Astrocyte of the hippocampus (primary cell): ENCODE results near the gene MAP3K9.
"Not testable (repeated sequence)": the region's sequence is repeated elsewhere in the genome, so short reads cannot be mapped to it uniquely, and the experiment has no call there.

Experiments used
- DNase-seq: peaks from one replicate; pipeline ENCODE4 v3.0.0; 2011; ENCODE audit warnings: low read depth, low spot score

Gene MAP3K9

DNA sequence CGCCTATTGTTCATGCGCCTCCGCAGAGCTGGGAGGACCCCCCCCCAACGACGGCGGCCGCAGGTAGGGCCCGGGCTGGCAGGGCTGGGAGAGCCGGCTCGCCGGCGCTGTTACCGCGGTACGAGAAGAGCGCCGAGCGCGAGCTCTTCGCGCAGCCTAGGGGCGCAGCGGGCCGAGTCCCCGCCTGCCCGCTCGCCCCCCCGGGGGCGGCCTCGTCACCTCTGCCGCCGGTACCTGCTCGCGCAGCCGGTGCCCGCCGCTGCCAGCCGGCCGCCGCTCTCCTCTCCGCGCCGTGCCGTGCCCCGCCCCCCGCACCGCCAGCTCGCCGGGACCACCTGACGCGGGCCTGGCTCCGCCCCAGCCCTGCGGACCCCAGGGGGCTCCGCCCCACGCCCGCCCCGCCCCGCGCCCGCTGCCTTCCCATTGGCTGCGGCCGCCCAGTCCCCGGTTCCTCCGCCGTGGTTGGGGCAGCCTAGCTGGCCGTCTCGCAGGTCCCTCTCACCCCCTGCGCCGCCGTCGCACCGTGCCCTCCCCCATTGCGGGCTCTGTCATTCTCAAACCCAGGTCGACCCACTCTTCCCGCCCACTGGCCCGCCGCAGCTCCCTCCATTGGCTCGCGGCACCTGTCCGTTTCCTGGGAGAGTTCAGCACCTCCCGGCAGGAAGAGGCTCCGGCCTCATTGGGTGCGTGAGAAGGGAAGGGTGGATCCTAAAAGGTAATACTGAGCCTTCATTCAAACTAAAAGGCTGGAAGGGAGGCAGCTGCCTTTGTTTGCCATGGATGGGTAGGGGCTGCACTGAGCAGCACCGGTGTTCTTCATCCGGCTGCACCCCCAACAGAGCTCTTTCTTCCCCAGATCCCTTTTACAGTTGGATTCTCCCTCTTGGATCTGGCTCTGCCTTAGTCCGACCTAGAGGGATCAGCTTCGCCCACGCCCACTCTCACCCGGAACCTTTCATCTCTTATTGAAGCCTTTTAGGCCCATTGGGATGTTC lies at the start of gene MAP3K9:
TSS of gene MAP3K9 (minus strand) at position 289 of the 995 bp plus-strand sequence. CDS start 342 bp downstream, outside the sequence.
- peak; percentile 99 for DNase-seq

- DNase-seq, result no peak
Observed at GRCh38 chr14:70858641-70859040, 49.3 kb upstream of the MAP3K9 start.

- DNase-seq, result peak; percentile 2
Observed at GRCh38 chr14:70857496-70857890, 48.2 kb upstream of the MAP3K9 start.

GRCh38 chr14:70856851-70857495 lies 47.7 kb upstream of the MAP3K9 start:
- DNase-seq, result peak; percentile 70

GRCh38 chr14:70855486-70855885 lies 46.2 kb upstream of the MAP3K9 start:
- DNase-seq, result no peak

GRCh38 chr14:70853658-70854057 lies 44.3 kb upstream of the MAP3K9 start:
- DNase-seq, result not testable (repeated sequence)

- DNase-seq, result no peak
Observed at GRCh38 chr14:70847406-70848090, 38.2 kb upstream of the MAP3K9 start.

DNA sequence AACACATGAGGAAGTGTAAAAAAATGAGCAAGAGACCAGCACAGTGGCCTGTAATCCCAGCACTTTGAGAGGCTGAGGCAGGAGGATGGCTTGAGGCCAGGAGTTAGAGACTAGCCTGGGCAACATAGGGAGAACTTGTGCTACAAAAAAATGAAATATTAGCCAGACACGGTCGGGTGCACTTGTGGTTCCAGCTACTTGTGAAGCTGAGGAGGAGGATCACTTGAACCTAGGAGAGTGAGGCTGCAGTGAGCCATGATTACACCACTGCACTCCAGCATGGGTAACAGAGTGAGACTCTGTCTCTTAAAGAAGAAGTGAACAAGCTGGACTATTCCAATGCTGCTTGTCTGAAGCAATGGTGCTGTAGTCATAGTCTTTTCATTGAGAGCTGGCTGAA lies 36.3 kb upstream of the MAP3K9 start:
- no peak for DNase-seq

DNA sequence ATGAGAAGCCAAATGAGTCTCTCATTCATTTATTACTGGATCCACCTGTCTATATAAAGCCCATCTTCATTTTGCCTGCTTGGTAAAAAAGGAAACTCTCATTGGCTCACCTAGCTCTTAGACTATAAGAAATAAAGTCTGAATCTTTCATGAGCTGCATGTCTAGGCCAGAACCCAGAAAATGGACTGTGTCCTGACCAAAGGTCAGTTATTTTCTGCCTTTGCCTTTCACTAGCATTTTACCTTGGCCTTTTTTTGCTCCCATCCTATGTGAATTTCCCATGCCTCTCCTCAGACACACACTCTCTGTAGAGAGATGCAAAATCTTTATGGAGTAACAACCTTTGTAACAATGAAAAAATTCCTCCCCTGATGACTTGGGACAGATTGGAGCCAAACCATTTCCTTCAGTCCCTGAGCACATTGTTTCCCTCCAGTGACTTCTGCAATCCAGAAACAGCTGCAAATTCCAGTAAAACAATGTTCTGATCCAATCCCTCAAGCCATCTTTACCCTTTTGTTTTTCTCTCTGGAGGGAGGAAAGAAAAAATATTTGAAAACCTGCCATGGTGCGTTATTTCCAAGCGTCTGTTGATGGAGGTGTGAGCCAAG lies 33.6 kb upstream of the MAP3K9 start:
- DNase-seq, result no peak

GRCh38 chr14:70838076-70838475 lies 28.8 kb upstream of the MAP3K9 start:
- no peak for DNase-seq

DNA sequence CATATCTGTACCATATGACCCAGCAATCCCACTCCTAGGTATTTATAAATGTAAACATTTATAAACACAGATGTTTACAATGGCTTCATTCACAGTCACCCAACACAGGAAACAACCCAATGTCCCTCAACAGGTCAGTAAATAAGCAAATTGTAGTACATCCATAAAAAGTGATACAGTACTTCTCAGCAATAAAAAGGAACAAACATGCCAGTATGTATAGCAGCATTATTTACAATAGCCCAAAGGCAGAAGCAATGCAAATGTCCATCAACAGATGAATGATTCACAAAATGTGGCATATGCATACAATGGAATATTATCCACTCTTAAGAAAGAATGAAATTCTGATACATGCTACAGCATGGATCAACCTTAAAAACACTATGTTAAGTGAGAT lies 27.6 kb upstream of the MAP3K9 start:
- DNase-seq, result no peak

DNA sequence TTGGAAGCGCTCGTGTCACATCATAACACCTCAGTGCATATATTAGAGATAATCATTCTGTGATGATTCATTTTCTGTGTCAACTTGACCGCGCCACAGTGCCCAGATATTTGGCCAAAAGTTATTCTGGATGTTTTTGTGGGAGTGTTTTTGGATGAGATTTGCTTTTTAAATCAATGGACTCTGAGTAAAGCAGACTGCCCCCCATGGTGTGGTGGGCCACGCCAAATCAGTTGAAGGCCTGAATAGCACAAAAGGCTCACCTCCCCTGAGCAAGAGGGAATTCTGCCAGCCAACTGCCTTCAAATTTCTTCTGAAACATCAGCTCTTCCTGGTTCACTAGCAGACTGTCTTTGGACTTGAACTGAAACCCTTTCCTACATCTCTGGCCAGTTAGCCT lies 24.6 kb upstream of the MAP3K9 start:
- DNase-seq, result no peak

DNA sequence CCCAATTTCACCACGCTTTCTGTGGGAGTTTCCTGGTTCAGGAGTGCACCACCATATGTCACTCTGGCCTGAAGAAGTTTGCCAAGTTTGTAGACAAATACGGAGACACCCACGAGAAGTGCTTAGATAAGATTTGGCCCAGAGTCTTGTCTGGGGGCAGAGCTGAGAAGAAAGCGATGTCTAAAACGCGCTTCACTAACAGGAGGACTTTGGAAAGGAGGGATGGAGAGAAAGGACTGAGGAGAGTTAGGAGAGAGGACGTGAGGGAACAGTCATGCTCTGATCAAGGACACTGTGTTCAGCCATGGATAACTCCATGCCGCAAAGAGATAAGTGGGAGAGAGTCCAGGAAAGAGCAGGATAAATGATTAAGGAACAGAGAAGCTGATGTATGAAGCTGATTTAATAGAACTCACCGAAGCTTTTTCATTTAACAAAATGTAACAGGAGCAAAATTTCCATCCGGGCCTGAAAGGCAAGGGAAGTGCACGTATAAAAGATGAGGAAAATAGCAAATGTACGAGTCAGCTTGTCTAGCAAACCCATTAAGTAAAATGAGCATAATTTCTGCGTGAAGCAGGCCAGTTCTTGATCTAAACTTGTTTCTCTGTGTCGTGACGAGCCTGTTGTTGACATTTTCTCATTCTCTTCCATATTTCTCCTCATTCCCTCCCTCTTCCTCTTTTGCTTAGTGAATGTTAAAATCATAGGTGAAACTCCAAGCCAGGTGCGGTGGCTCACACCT lies 23.4 kb upstream of the MAP3K9 start:
- DNase-seq, result peak; percentile 28

- no peak for DNase-seq
Observed at GRCh38 chr14:70830998-70831781, 21.9 kb upstream of the MAP3K9 start.

DNA sequence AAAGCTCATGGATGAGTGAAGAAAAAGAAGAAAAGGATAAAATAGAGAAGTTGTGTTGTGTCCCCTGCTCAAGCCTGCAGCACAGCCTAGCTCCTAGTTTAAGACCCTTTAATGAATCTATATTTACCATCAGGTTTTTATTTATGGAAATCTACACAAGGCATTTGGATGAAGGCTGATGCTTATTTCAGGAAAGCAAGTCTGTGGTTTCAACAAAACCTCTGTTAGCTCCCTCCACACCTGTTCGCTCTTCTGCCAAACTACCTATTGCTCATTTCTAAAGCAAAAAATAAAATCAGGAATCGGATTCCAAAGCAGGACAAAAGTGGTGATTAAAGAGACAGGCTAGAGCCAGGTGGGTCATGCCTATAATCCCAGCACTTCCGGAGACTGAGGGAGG lies 18.9 kb upstream of the MAP3K9 start:
- DNase-seq, result no peak

DNA sequence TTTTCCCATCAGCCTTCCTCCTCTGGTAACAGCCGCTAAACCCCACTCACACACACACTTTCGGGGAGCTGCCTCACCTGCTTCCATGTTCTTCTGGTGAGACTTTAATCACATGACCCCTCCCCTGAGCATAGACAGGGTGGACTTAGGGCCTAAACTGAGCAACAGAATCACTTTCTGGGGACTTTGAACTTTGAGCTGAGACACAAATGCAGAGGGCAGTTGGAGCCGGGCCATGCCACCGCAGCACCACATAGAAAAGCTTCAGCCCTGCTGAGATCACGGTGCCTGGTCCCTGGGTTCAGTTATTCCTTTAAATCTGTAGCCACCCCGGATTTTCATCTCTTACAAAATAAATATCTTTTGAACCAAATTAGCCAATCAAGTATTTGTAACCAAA lies 18.4 kb upstream of the MAP3K9 start:
- no peak for DNase-seq

DNA sequence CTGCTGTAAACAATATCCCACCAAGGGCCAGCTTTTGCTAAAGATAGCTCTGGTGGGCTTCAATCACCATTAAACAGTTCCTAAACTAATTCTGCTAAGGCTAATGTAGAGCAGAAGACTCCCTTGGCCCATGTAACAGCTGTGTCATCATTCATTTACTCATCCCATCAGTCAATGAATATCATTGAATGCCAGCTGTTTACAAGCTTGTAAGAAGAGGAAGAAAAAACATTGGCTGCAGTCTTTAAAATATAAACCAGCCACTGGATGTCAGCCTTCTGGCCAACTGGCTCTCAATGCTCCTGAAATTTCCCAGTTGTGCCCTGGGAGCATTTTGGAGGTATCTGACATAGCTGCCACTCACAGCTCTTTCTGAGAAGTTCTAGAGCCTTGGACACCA lies 18.0 kb upstream of the MAP3K9 start:
- DNase-seq, result no peak

DNA sequence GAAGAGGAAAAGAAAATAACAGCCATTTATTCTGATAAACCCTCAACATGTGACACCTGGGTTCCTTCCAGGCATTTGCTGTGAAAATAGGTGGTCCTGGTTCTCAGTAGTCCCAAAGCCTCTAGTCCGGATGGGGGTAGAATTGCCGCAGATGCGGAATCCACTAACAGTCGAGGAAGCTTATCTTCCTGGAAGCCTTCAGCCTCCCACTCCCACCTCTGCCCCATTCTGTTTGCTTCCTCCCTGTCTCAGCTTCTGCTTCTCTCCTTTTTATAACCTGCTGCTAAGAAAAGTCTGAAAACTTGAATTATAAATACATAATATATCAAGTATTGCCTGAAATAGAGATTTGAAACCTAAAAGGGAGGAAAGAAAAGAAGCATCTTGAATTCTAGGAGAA lies 14.0 kb upstream of the MAP3K9 start:
- no peak for DNase-seq

DNA sequence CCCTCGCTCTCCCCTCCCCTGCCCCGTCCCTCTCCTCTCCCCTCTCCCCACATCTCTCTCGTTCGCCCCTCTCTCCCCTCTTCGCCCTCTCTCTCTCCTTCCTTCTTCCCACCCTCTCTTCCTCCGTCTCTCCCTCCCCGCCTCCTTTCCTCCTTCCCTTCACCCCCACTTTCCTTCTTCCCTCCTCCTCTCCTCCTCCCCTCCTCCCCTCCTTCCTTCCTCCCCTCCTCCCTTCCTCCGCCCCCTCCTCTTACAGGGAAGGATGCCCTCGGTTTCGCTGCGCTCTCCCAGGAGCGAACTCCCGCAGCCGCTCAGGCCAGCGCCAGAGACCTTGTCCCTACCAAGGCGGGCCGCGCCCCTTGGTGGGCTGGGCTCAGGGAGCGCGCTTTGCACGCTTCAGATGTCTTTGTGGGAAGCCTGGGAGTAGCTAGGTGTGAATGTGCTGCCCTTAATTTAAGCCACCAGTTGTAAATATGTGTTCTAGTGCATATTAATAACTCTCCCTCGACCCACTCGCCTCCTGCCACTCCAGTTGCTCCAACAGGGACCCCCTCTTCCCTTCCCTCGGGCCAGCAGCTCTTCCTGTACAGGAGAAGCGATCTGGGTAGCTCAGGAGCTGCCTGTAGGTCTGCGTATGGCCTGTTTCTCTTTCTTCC lies 13.3 kb upstream of the MAP3K9 start:
- peak; percentile 66 for DNase-seq
